Right lobe of liver (tissue), 4 donors: Measurements from ENCODE around the gene ELOA2.
"Not testable (repeated sequence)": the region's sequence is repeated elsewhere in the genome, so short reads cannot be mapped to it uniquely, and the experiment has no call there.

Source experiments
- POLR2A ChIP-seq: fragments of 450-650 bp; IDR thresholded peaks from one replicate; pipeline ENCODE4 v1.6.1; 2017; ENCODE audit warnings: antibody characterized with exemption, mild to moderate bottlenecking
- TF ChIP-seq, protein P1 (sequence below), 4 donors: fragments of 200-600 bp in 3 of 4; fragments of 450-650 bp in 1 of 4; IDR thresholded peaks; one replicate each; pipeline versions ENCODE4 v1.5.1 to v1.8.0; 2016 to 2022; ENCODE audit warnings: antibody characterized with exemption in 4 of 4, mild to moderate bottlenecking in 2 of 4
- donor health status: DM: no; HTN: no; CAD: no.
- donor health status: DM: no; HTN: no; CAD: no.
- donor health status: DM: no; HTN: yes; CAD: no.

GRCh38 chr18:47019870-47020269 is 15.6 kb downstream of the ELOA2 start:
- TF ChIP-seq, protein P1, sequence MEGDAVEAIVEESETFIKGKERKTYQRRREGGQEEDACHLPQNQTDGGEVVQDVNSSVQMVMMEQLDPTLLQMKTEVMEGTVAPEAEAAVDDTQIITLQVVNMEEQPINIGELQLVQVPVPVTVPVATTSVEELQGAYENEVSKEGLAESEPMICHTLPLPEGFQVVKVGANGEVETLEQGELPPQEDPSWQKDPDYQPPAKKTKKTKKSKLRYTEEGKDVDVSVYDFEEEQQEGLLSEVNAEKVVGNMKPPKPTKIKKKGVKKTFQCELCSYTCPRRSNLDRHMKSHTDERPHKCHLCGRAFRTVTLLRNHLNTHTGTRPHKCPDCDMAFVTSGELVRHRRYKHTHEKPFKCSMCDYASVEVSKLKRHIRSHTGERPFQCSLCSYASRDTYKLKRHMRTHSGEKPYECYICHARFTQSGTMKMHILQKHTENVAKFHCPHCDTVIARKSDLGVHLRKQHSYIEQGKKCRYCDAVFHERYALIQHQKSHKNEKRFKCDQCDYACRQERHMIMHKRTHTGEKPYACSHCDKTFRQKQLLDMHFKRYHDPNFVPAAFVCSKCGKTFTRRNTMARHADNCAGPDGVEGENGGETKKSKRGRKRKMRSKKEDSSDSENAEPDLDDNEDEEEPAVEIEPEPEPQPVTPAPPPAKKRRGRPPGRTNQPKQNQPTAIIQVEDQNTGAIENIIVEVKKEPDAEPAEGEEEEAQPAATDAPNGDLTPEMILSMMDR (IDR thresholded peaks at IDR 0.05): not testable (repeated sequence)
- not testable (repeated sequence) for TF ChIP-seq POLR2A
